ENCODE results near the gene TCP11X2.
"Not testable (repeated sequence)": the region's sequence is repeated elsewhere in the genome, so short reads cannot be mapped to it uniquely, and the experiment has no call there.

Gene TCP11X2

GRCh38 chrX:102471762-102472220, at the start of gene TCP11X2:
TSS of gene TCP11X2 (minus strand) at chrX:102471812.
- DNase-seq = not testable (repeated sequence)

- no peak for DNase-seq
These were observed 45.7 kb upstream of the TCP11X2 start for GRCh38 chrX:102517326-102517725.

- DNase-seq = no peak
These were observed 44.6 kb upstream of the TCP11X2 start, which contains the start of gene TMSB15A for GRCh38 chrX:102515975-102516941. TSS of gene TMSB15A (minus strand) at chrX:102516739.

GRCh38 chrX:102514536-102514935, 42.9 kb upstream of the TCP11X2 start:
- no peak for DNase-seq

- DNase-seq = no peak
These were observed 27.1 kb upstream of the TCP11X2 start for GRCh38 chrX:102498732-102499131.

GRCh38 chrX:102491766-102492165, 20.2 kb upstream of the TCP11X2 start:
- no peak for DNase-seq

GRCh38 chrX:102478765-102479164, 7.2 kb upstream of the TCP11X2 start:
- DNase-seq = not testable (repeated sequence)

GRCh38 chrX:102470215-102470614, 1.4 kb downstream of the TCP11X2 start:
- not testable (repeated sequence) for DNase-seq

GRCh38 chrX:102458615-102459014, 13.0 kb downstream of the TCP11X2 start:
- DNase-seq = not testable (repeated sequence)

- not testable (repeated sequence) for DNase-seq
These were observed 31.7 kb downstream of the TCP11X2 start, which contains the start of gene NXF2B for GRCh38 chrX:102439908-102440307. TSS of gene NXF2B (minus strand) at chrX:102440008. CDS start at chrX:102380036, 59,972 bp downstream.

GRCh38 chrX:102414493-102414892, 57.1 kb downstream of the TCP11X2 start:
- DNase-seq = not testable (repeated sequence)

Data from SIG-M5 (cell line).